Skeletal muscle tissue (tissue), 5 donors: Measurements from ENCODE around the gene ETV1. TPM values are rescaled to one million over a fixed set of nuclear protein-coding genes. Genes with fewer than 3 reads are reported as not detected.

ENCODE experiments used
- H3K27ac ChIP-seq: one replicate; pipeline ENCODE4 v1.7.0; 2013; ENCODE audit warnings: mild to moderate bottlenecking, low read depth, low read length, inconsistent platforms
- H3K27me3 ChIP-seq, 3 donors: one replicate each; pipeline ENCODE4 v1.7.0; 2013; ENCODE audit warnings: low read length in 3 of 3; ENCODE audit not compliant: control insufficient read depth in 3 of 3, insufficient read depth in 3 of 3
- H3K36me3 ChIP-seq, 3 donors: one replicate each; pipeline ENCODE4 v1.7.0; 2013; ENCODE audit warnings: low read length in 3 of 3; ENCODE audit not compliant: control insufficient read depth in 3 of 3, insufficient read depth in 3 of 3
- H3K4me1 ChIP-seq, 3 donors: one replicate each; pipeline ENCODE4 v1.7.0; 2013; ENCODE audit warnings: low read length in 3 of 3, mild to moderate bottlenecking in 3 of 3; ENCODE audit not compliant: control insufficient read depth in 3 of 3, insufficient read depth in 3 of 3
- H3K4me3 ChIP-seq, 3 donors: one replicate each; pipeline ENCODE4 v1.7.0; 2013; ENCODE audit warnings: low read length in 3 of 3
- H3K9ac ChIP-seq, 3 donors: one replicate each; pipeline ENCODE4 v1.7.0; 2013; ENCODE audit warnings: low read length in 3 of 3, mild to moderate bottlenecking in 3 of 3, moderate library complexity in 2 of 3, low read depth in 1 of 3
- H3K9me3 ChIP-seq, 3 donors: one replicate each; pipeline ENCODE4 v1.7.0; 2013; ENCODE audit warnings: low read length in 3 of 3; ENCODE audit not compliant: control insufficient read depth in 3 of 3
- small RNA-seq: library from RNA; depleted of rRNA; stranded (forward); fragments of <200 nt; gene quantifications from one replicate; pipeline ENCODE3, GENCODE V24; 2014
- total RNA-seq: library from RNA; depleted of rRNA; stranded (reverse); fragments of >200 nt; gene quantifications from one replicate; pipeline ENCODE4 v1.2.3, GENCODE V29; 2014
- donor health status: Osteomylitis.

ETV1 gene
- total RNA-seq, 1 donor from 2014 or later, result 6.3 TPM

GRCh38 chr7:13849163-13849892 lies 140.1 kb downstream of the ETV1 start:
- no peak overlapping the region for H3K27ac ChIP-seq
- no peak overlapping the region for H3K9ac ChIP-seq
- no peaks in the 10 kb centered on the region for H3K4me1 ChIP-seq
- no peaks in the 10 kb centered on the region for H3K9me3 ChIP-seq
- H3K36me3 ChIP-seq, result no peaks in the 10 kb centered on the region
- no peaks in the 10 kb centered on the region for H3K27me3 ChIP-seq
- no peak overlapping the region for H3K4me3 ChIP-seq

- Histone ChIP-seq H3K9me3 (no peaks in the 10 kb centered on the region), H3K27me3 (no peaks in the 10 kb centered on the region), H3K27ac (no peak overlapping the region), H3K36me3 (no peaks in the 10 kb centered on the region), H3K9ac (no peak overlapping the region), H3K4me1 (no peaks in the 10 kb centered on the region), H3K4me3 (no peak overlapping the region)
Observed at GRCh38 chr7:13848681-13849131, 140.8 kb downstream of the ETV1 start.

GRCh38 chr7:13846386-13846785 lies 143.1 kb downstream of the ETV1 start:
- no peaks in the 10 kb centered on the region for H3K36me3 ChIP-seq
- no peak overlapping the region for H3K4me3 ChIP-seq
- H3K4me1 ChIP-seq, result no peaks in the 10 kb centered on the region
- H3K9me3 ChIP-seq, result no peaks in the 10 kb centered on the region
- H3K27me3 ChIP-seq, result no peaks in the 10 kb centered on the region
- H3K9ac ChIP-seq, result no peak overlapping the region
- no peak overlapping the region for H3K27ac ChIP-seq

- H3K4me1 ChIP-seq, result no peaks in the 10 kb centered on the region
- H3K27ac ChIP-seq, result no peak overlapping the region
- no peaks in the 10 kb centered on the region for H3K27me3 ChIP-seq
- H3K4me3 ChIP-seq, result no peak overlapping the region
- H3K9me3 ChIP-seq, result no peaks in the 10 kb centered on the region
- H3K36me3 ChIP-seq, result no peaks in the 10 kb centered on the region
- H3K9ac ChIP-seq, result no peak overlapping the region
Observed at GRCh38 chr7:13845601-13846000, 143.9 kb downstream of the ETV1 start.

GRCh38 chr7:13844954-13845353 lies 144.5 kb downstream of the ETV1 start:
- Histone ChIP-seq H3K9ac (no peak overlapping the region), H3K27ac (no peak overlapping the region), H3K4me1 (no peaks in the 10 kb centered on the region), H3K9me3 (no peaks in the 10 kb centered on the region), H3K36me3 (no peaks in the 10 kb centered on the region), H3K4me3 (no peak overlapping the region), H3K27me3 (no peaks in the 10 kb centered on the region)

- no peak overlapping the region for H3K27ac ChIP-seq
- H3K9ac ChIP-seq, result no peak overlapping the region
- no peaks in the 10 kb centered on the region for H3K27me3 ChIP-seq
- no peak overlapping the region for H3K4me3 ChIP-seq
- no peaks in the 10 kb centered on the region for H3K9me3 ChIP-seq
- no peaks in the 10 kb centered on the region for H3K36me3 ChIP-seq
- H3K4me1 ChIP-seq, result no peaks in the 10 kb centered on the region
Observed at GRCh38 chr7:13841284-13841683, 148.2 kb downstream of the ETV1 start.

Small RNA genes within 50 kb of the gene (small RNA-seq; reads per million reads assigned to genes)
- gene RF00019, result not detected
